Measurements from ENCODE around the gene GAP43.

The GAP43 gene

DNA sequence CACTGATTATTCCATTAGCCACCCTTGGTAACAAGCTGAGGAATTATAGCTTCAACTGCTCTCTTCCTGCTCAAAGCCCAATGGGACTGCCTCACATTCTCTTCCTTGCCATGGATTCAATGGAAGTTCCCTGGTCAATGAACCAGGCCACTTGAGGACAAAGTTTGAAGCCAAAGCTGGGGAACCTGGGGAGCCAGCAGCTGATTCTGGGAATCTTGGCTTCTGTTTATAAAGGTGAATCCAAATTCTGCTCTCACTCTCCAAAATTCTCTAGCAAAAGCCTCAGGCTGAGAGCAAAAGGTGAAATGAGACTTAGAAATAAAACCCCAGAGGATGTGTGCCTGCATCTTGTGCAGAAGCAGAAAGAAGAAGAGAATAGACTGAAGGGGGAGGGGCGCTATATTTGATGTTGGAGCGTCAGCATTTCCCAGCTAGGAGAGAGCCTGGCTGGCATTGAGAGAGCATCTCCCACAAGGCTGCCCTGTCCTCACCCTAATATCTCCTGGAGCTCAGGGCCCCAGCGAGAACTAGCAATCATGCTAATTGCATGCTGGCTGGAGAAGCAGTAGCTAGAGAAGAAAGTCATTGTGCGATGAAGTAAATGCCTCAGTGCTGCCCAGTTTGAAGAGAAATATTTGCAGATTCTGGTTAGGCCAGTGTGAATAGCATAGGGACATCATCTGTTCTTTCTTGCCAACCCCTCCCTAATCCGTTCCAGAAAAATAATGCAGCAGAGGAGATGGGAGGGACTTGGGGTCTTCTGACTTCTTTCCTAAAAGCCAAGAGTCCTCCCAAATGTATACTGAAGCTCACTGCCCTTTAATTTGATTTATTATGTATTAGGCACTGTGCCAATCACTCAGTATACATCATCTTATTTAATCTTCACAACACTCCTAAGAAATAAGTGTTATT lies 34.9 kb upstream of the GAP43 start:
- TF ChIP-seq, protein P1, sequence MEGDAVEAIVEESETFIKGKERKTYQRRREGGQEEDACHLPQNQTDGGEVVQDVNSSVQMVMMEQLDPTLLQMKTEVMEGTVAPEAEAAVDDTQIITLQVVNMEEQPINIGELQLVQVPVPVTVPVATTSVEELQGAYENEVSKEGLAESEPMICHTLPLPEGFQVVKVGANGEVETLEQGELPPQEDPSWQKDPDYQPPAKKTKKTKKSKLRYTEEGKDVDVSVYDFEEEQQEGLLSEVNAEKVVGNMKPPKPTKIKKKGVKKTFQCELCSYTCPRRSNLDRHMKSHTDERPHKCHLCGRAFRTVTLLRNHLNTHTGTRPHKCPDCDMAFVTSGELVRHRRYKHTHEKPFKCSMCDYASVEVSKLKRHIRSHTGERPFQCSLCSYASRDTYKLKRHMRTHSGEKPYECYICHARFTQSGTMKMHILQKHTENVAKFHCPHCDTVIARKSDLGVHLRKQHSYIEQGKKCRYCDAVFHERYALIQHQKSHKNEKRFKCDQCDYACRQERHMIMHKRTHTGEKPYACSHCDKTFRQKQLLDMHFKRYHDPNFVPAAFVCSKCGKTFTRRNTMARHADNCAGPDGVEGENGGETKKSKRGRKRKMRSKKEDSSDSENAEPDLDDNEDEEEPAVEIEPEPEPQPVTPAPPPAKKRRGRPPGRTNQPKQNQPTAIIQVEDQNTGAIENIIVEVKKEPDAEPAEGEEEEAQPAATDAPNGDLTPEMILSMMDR (IDR thresholded peaks at IDR 0.05; ENCODE audit: borderline replicate concordance, insufficient read depth, low read depth, low read length) = no peak

DNA sequence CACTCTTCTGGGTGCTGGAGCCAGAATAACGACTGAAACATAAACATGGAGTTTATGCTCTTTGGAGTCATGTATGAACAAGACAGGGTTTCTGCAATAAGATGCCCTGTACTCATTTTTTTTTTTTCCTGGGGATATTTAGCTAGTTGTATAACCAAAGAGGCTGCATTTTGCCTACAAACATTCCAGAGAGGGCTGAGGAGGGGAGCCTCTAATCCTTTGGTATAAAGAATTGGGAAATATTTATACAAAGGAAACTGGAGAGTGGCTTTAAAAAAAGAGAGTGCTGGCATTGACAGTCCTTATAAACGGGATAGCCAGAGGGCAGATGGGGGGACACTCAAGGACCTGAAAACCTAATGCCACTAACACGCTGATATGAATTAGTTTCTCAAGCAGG lies 32.4 kb upstream of the GAP43 start:
- H3K4me3 ChIP-seq (ENCODE audit: low read depth, low read length) = no peak overlapping the region
- TF ChIP-seq, protein P1 (IDR thresholded peaks at IDR 0.05; ENCODE audit: borderline replicate concordance, insufficient read depth, low read depth, low read length) = no peak

More for the DNA sequence above, 34.9 kb upstream of the GAP43 start:
- no peak overlapping the region for H3K4me3 ChIP-seq (ENCODE audit: low read depth, low read length)

DNA sequence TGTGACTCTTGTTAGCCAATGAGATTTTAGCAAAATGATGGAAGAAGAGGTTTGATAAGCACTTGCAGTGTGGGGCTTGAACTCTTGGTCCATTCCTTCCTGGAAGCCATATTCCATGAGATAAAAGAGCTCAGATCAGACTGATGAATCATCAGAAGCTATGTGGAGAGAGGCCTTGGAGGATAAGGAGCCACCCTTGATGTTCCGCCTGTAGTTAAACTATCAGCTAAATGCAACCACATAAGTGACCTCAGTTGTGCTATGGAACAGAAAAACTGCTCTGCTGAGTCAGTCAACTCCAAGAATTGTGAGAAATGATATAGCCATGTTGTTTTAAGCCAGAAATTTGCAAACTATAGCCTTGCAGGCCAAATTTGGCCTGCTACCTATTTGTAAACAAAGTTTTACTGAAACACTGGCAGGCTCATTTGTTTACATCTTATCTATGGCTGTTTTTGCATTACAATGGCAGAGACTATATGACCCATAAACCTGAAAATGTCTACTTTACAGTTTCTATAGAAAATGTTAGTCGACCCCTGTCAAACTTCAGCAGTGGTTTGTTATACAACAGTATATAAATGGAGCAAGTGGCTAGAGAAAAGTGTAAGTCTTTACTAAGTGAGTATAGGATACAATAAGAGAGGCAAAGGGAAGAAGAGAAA lies 27.6 kb upstream of the GAP43 start:
- TF ChIP-seq, protein P1 (IDR thresholded peaks at IDR 0.05; ENCODE audit: borderline replicate concordance, insufficient read depth, low read depth, low read length) = no peak
- no peak overlapping the region for H3K4me3 ChIP-seq (ENCODE audit: low read depth, low read length)

DNA sequence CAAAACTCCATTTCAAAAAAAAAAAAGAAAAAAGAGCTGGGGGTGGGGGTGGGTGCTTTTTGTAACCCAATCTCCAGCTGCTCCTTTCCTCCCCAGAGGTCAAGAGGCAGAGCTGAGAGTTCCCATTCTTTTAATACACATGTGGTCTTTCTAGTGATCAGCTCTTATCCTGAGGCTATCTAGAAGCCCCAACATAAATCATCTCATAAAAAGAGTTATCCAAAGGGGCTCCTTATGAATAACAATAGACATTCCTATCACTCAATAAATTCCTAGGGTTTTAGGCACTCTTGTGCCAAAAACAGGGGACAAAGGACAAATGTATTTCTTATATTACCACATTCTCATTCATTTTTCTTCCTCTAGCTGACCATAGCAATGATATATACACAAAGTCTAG lies 25.1 kb upstream of the GAP43 start:
- TF ChIP-seq, protein P1 (IDR thresholded peaks at IDR 0.05; ENCODE audit: borderline replicate concordance, insufficient read depth, low read depth, low read length) = no peak
- no peak overlapping the region for H3K4me3 ChIP-seq (ENCODE audit: low read depth, low read length)

DNA sequence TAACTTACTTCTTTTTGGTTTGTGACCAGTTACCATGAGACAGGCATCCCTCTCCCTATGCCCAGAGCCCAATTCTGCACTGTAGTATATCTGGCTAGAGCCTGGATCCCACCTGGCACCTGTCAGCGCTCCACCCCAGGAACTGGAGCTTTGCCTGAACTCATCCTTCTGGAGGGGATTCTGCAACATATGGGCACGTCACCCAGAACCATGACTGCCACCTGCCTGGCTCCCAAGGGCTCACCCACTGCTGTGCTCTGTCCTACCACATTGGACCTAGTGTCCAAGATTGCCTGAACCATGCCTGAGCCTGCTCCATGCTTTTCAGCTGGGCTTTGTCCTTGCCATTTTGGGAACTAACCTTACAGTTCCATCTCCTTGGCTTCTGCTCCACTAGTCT lies 21.1 kb upstream of the GAP43 start:
- no peak overlapping the region for H3K4me3 ChIP-seq (ENCODE audit: low read depth, low read length)
- TF ChIP-seq, protein P1 (IDR thresholded peaks at IDR 0.05; ENCODE audit: borderline replicate concordance, insufficient read depth, low read depth, low read length) = no peak

DNA sequence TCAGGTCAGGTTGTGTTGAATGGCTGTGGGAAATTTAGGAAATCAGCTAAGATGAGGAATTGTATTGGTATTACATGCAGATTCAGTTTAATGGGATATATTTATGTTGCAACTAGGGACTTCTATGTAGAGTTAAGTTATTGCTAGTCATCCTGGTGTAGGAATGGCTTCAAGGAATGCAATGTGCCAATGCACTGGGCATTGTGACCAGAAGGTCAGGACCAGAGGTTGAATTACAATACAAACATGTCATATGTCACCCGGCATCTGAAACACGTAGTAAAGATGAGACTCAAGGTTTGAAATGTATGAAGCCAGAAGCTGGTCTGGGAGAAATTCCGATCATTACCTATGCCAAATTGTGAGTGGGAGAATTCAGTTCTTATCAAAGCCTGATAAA lies 11.7 kb upstream of the GAP43 start:
- TF ChIP-seq, protein P1 (IDR thresholded peaks at IDR 0.05; ENCODE audit: borderline replicate concordance, insufficient read depth, low read depth, low read length) = no peak
- H3K4me3 ChIP-seq (ENCODE audit: low read depth, low read length) = no peak overlapping the region

Measured in GM12875 (cell line).